BJ (cell line): ENCODE data around the gene RNASEH1. TPM values are rescaled to one million over a fixed set of nuclear protein-coding genes. Genes with fewer than 3 reads are reported as not detected.
"Not testable (repeated sequence)": the region's sequence is repeated elsewhere in the genome, so short reads cannot be mapped to it uniquely, and the experiment has no call there.

Experiments used
- CTCF ChIA-PET: fragments of 350-600 bp; formaldehyde crosslinking; extraction: SDS; loops from one replicate; lab custom pipeline; 2021; ENCODE audit warnings: antibody characterized with exemption, inconsistent platforms; lab: Yijun Ruan, JAX
- POLR2A ChIA-PET: fragments of 300-600 bp; sonication (Branson Sonifier 250); formaldehyde crosslinking; extraction: SDS; loops from one replicate; lab custom pipeline; 2021; ENCODE audit warnings: antibody characterized with exemption; lab: Charles Lee
- DNase-seq: peaks from one replicate; pipeline ENCODE4 v3.0.0-alpha.2; 2011; ENCODE audit warnings: low read depth
- H3K27me3 ChIP-seq: 2 replicates; pipeline ENCODE4 v1.6.0; 2011; ENCODE audit warnings: low read length; ENCODE audit not compliant: control insufficient read depth, insufficient read depth
- H3K36me3 ChIP-seq: 2 replicates; pipeline ENCODE4 v1.5.1; 2011; ENCODE audit warnings: low read length; ENCODE audit not compliant: control insufficient read depth, insufficient read depth
- H3K4me3 ChIP-seq: 2 replicates; pipeline ENCODE4 v1.5.1; 2011; ENCODE audit warnings: low read depth, mild to moderate bottlenecking, control low read depth, low read length
- CTCF ChIP-seq: IDR thresholded peaks from 2 replicates; pipeline ENCODE4 v1.5.1; 2011; ENCODE audit warnings: low read depth, mild to moderate bottlenecking, control low read depth, inconsistent platforms, low read length, moderate library complexity; ENCODE audit not compliant: insufficient read depth
- polyA plus RNA-seq: library from polyadenylated mRNA; depleted of rRNA; stranded (reverse); fragments of >200 nt; gene quantifications from 2 replicates; pipeline ENCODE4 v1.2.3, GENCODE V29; 2011

Gene RNASEH1
- polyA plus RNA-seq, 1 experiment = 19.3 TPM

- DNase-seq = no peak
- ChIA-PET POLR2A (interaction anchor here (0.5 to 1.3 kb wide), 2 partner anchors 17 to 1966 kb away, joined by 4 read pairs; partner anchors contain the start of gene RNASEH1), CTCF (interaction anchor here (1.1 kb wide), 1 partner anchor 9 kb away, joined by 4 read pairs; no protein-coding TSS in a partner anchor)
- TF ChIP-seq CTCF = no peak
- Histone ChIP-seq H3K27me3 (no peaks in the 10 kb centered on the region), H3K36me3 (peaks cover 15% of the 10 kb centered on the region), H3K4me3 (peak overlapping the region; percentile 83)
Measured at GRCh38 chr2:3575534-3576262, 17.6 kb upstream of the RNASEH1 start.

GRCh38 chr2:3574155-3574554 lies 16.0 kb upstream of the RNASEH1 start:
- no peak for TF ChIP-seq CTCF
- CTCF ChIA-PET = interaction anchor here (0.6 kb wide), 1 partner anchor 1035 kb away, joined by 3 read pairs; no protein-coding TSS in a partner anchor

GRCh38 chr2:3572620-3573019 lies 14.5 kb upstream of the RNASEH1 start:
- TF ChIP-seq CTCF = no peak
- DNase-seq = no peak
- POLR2A ChIA-PET = no interaction called here
- CTCF ChIA-PET = no interaction called here
- peaks cover 4% of the 10 kb centered on the region; the same call in 1 of the 2 replicates for H3K36me3 ChIP-seq
- no peaks in the 10 kb centered on the region for H3K27me3 ChIP-seq
- H3K4me3 ChIP-seq = no peak overlapping the region

More at GRCh38 chr2:3574155-3574554, 16.0 kb upstream of the RNASEH1 start:
- no peaks in the 10 kb centered on the region for H3K27me3 ChIP-seq
- H3K4me3 ChIP-seq = no peak overlapping the region
- POLR2A ChIA-PET = no interaction called here
- no peak for DNase-seq
- H3K36me3 ChIP-seq = peaks cover 8% of the 10 kb centered on the region

GRCh38 chr2:3571284-3571683 lies 13.2 kb upstream of the RNASEH1 start:
- CTCF ChIA-PET = no interaction called here
- DNase-seq = no peak
- POLR2A ChIA-PET = no interaction called here
- H3K27me3 ChIP-seq = no peaks in the 10 kb centered on the region
- H3K4me3 ChIP-seq = no peak overlapping the region
- no peak for TF ChIP-seq CTCF
- H3K36me3 ChIP-seq = no peaks in the 10 kb centered on the region

- DNase-seq, H3K4me3 ChIP-seq, POLR2A ChIA-PET, H3K27me3 ChIP-seq, H3K36me3 ChIP-seq: not testable (repeated sequence)
- CTCF ChIA-PET = interaction anchor here (0.7 kb wide), 1 partner anchor 34 kb away, joined by 3 read pairs; no protein-coding TSS in a partner anchor
Measured at GRCh38 chr2:3569656-3570055, 11.5 kb upstream of the RNASEH1 start.
